NCI-H226 (cell line): ENCODE measurements around the gene BANP.
"Not testable (repeated sequence)": the region's sequence is repeated elsewhere in the genome, so short reads cannot be mapped to it uniquely, and the experiment has no call there.

Experiments used
- DNase-seq: peaks from one replicate; pipeline ENCODE4 v3.0.0-alpha.2; 2015

Gene BANP

DNA sequence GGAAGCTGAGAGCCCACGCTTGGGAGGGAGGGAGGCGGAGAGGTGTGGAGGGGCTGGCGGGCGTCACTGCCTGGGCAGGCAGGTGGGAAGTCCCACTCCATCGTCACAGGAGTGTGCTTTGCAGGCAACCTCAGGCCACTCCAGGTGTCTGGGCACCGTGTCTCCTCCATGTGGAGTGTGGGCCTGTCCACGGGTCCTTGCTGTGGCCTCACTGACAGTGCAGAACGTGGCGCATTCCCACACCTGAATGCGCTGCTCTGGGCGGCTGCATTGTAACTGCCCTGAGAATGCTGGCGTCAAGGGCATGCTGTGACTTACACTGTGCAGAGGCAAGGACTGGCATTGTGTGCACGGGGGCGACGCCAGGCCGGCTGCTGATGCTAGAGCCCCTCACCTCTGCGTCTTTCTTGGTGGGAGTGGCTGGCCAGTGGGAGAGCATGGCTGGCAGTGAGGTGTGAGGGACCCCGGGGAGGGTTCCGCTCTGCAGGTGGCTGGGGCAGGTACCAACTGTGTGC, 66.4 kb downstream of the BANP start:
- no peak for DNase-seq

- DNase-seq, result not testable (repeated sequence)
These were observed 67.1 kb downstream of the BANP start for GRCh38 chr16:88018382-88018781.

- DNase-seq, result not testable (repeated sequence)
These were observed 68.0 kb downstream of the BANP start for GRCh38 chr16:88019041-88019820.

DNA sequence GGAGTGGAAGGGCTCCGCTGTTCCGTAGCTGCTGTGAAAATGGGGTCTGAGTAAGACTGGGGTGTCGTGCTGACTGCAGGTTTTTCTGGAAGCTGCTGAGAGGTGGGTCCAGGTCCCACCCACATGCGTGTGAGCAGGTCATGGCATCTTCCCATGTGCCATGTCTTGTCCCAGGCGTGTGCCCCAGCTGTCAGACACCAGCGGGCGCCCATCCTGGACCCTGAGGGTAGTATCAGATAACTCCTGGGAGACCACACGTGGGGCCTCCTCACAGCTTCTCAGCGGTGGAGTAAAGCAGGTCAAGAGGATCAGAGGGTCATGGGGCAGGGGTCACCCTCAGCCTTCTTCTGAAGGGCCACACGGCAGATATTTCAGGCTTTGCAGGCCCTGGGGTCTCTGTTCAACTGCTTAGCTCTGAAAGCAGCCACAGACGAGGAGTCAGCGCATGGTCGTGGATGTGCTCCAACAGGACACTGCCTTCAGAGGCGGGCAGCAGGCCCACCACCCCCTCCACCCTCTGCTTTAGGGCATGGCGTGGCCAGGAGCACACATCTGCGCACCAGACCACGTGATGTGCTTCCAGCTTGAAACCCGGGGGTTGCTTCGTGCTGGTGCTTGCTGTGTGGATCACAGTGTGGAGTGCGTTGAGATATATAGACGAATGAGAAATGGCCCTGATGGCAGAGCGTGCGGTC, 68.7 kb downstream of the BANP start:
- DNase-seq, result no peak

DNA sequence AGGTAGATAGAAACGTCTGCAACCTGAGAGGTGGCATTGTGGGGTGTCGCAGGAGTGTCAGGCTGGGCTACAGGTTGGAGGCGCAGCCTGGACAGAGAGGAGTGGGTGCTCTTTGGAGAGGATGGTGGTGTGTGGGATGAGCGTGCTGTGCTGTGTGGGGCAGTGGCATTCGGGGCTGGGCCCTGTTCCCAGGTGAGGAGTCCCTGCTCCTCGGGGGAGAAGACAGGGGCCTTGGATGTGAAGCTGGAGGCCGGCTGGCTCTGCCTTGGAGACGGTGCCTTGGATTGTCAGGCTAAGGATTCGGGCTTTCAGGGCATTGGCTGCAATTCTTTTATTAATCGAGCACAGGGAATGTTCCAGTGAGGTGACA, 69.3 kb downstream of the BANP start:
- no peak for DNase-seq

GRCh38 chr16:88021041-88021970, 70.1 kb downstream of the BANP start:
- DNase-seq, result not testable (repeated sequence)

DNA sequence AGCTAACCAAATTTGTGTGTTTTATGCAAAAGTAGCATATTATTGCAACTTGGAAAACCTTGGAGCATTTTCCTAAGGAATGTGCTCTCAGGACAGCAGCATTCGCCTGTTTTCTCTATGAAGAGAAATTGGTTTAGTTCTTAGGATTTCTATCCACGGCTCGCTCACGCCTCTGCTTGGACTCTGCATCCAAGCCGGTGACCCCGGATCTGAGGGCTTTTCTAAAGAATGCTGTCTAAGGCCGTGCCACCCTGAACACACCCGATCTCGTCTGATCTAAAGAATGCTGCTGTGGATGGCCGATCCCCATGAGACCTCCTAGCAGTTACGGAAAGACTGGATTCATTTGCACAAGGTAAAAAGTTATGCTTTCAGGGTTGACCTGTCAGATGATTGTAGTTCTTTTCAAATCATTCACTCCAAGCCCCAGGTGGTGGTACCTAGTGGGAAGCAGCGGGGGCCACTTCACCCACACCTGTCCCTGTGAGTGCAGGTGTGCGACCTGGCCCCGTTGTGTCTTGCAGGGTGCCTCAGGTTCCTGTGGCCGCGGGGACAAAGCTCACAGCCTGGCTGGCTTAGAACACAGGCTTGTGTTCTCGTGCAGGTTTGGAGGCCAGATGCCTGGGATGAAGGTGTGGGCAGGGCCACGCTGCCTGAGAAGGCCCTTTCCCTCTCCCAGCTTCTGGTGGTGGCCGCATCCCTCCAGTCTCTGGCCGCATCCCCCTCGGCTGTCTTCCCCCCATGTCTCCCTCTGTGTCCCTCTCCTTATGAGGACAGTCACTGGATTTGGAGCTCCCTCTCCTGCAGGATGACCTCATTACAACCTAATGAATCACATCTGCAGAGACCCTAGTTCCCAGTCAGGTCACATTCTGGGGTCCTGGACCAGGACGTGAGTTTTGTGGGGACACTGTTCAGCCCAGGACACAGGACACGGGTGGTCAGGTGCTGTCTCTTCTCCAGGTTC, 71.1 kb downstream of the BANP start:
- DNase-seq, result no peak

GRCh38 chr16:88023366-88023765, 72.1 kb downstream of the BANP start:
- no peak for DNase-seq

GRCh38 chr16:88023786-88024185, 72.6 kb downstream of the BANP start:
- no peak for DNase-seq

- not testable (repeated sequence) for DNase-seq
These were observed 73.4 kb downstream of the BANP start for GRCh38 chr16:88024491-88025085.

DNA sequence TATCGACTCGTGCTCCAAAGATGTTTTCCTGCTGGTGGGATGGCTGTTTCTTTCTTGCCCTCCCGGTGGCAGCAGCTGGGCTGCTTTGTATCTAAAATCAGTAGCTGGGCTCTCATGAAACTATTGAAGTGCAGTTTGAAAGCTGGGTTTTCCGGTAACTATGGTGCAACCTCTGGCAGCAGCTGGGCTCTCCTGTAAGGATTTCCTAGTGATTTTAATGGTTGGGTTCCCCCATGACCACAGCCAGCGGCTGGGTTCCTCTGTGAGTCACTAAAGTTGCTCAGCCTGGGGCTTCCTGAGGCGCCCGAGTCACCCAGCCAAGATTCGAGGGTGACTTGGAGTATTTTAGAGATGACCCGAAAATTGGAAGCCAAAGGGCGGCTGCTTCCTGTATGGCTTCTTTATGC, 73.9 kb downstream of the BANP start:
- DNase-seq, result not testable (repeated sequence)

GRCh38 chr16:88025828-88026555, 74.8 kb downstream of the BANP start:
- DNase-seq, result not testable (repeated sequence)

GRCh38 chr16:88026964-88027938, 76.0 kb downstream of the BANP start:
- DNase-seq, result no peak

GRCh38 chr16:88028177-88028930, 77.1 kb downstream of the BANP start:
- not testable (repeated sequence) for DNase-seq

DNA sequence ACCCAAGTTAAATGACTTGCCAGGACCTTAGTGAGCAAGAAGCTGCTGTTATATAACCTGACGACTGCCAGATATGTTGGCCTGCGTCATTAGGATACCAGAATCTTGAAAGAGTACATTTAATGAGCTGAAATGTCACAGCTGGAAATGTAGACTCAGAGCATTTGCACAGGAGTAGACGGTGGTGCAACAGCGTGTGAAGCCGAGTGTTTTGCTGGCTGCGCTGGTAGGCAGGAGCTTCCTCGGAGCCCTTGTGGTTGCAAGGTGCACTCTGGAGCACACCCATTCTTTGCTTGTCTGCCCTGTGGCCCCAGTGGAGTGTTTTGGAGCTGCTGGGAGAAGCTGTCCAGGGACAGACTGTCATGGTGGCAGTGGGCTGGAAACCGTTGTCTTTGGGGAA, 79.3 kb downstream of the BANP start:
- no peak for DNase-seq

- DNase-seq, result not testable (repeated sequence)
These were observed 79.7 kb downstream of the BANP start for GRCh38 chr16:88030961-88031360.

DNA sequence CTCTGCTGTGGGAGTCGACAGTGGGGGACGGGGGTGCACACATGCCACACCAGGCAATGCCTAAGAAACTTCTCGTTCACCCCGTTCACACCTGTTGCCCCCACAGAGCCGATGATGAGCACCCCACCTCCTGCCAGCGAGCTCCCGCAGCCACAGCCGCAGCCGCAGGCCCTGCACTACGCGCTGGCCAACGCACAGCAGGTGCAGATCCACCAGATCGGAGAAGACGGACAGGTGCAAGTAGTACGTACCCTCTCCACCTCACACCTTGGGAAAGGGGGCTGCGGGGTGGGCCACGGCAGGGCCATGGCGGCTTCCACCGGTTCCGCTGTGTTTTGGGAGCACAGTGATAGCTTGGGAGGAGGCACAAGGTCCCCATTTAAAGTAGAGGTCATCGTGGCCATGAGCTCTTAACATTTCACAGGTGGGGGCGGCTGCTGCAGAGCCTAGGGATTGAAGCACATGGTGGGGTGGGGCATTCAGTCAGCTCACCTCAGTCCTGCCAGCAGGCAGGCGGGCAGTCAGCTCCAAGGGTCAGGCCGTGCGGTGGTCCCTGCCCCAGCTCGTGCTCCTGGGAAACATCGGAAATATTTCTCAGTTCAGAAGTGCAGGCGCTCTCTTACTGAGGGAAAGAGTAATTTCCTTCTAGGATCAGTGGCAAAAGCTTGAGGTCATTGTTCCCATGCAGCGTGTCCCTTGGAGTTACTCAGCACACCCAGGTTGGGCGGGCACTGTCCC, 81.9 kb downstream of the BANP start:
- DNase-seq, result not testable (repeated sequence)

DNA sequence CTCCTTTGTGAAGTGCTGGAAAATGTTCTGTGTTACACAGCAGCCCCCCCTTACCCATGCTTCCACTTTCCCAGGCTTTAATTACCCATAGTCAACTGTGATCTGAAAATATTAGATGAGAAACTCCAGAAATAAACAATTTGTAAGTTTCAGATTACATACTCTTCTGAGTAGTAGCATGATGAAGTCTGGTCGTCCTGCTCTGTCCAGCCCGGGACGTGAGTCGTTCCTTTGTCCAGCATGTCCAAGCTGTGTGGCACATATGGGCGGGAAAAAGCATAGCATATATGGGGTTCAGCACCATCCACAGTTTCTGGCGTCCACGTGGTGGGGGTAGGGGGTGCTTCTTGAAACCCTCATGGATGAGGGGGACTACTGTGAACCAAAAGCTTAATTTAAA, 83.5 kb downstream of the BANP start:
- DNase-seq, result no peak
